HK-2 (cell line): ENCODE results near the gene TBC1D22A.
A peak's percentile ranks its signal among the peaks of the same experiment; 100 is the strongest.
"Not testable (repeated sequence)": the region's sequence is repeated elsewhere in the genome, so short reads cannot be mapped to it uniquely, and the experiment has no call there.

Experiments
- DNase-seq: peaks from one replicate; pipeline ENCODE4 v3.0.0-alpha.2; 2018; ENCODE audit not compliant: unreplicated experiment

TBC1D22A gene

GRCh38 chr22:46813816-46814597 lies 51.6 kb downstream of the TBC1D22A start:
- DNase-seq, result no peak

- no peak for DNase-seq
Observed at GRCh38 chr22:46815132-46815531, 52.7 kb downstream of the TBC1D22A start.

- DNase-seq, result no peak
Observed at GRCh38 chr22:46815559-46815895, 53.1 kb downstream of the TBC1D22A start.

GRCh38 chr22:46815896-46816731 lies 53.7 kb downstream of the TBC1D22A start:
- DNase-seq, result no peak

GRCh38 chr22:46817390-46817789 lies 54.9 kb downstream of the TBC1D22A start:
- DNase-seq, result not testable (repeated sequence)

GRCh38 chr22:46823248-46823647 lies 60.8 kb downstream of the TBC1D22A start:
- no peak for DNase-seq

- no peak for DNase-seq
Observed at GRCh38 chr22:46823654-46824053, 61.2 kb downstream of the TBC1D22A start.

- DNase-seq, result no peak
Observed at GRCh38 chr22:46824344-46824909, 62.0 kb downstream of the TBC1D22A start.

- no peak for DNase-seq
Observed at GRCh38 chr22:46824980-46825544, 62.6 kb downstream of the TBC1D22A start.

- no peak for DNase-seq
Observed at GRCh38 chr22:46826438-46827135, 64.1 kb downstream of the TBC1D22A start.

GRCh38 chr22:46827136-46827780 lies 64.8 kb downstream of the TBC1D22A start:
- DNase-seq, result no peak

GRCh38 chr22:46827781-46828180 lies 65.3 kb downstream of the TBC1D22A start:
- DNase-seq, result no peak

- DNase-seq, result no peak
Observed at GRCh38 chr22:46828323-46828900, 66.0 kb downstream of the TBC1D22A start.

- no peak for DNase-seq
Observed at GRCh38 chr22:46829117-46829891, 66.9 kb downstream of the TBC1D22A start.

GRCh38 chr22:46829941-46830715 lies 67.7 kb downstream of the TBC1D22A start:
- DNase-seq, result peak; percentile 26

GRCh38 chr22:46830841-46831240 lies 68.4 kb downstream of the TBC1D22A start:
- DNase-seq, result no peak

GRCh38 chr22:46833228-46833627 lies 70.8 kb downstream of the TBC1D22A start:
- no peak for DNase-seq

- DNase-seq, result no peak
Observed at GRCh38 chr22:46834021-46834737, 71.7 kb downstream of the TBC1D22A start.

- no peak for DNase-seq
Observed at GRCh38 chr22:46835288-46835687, 72.8 kb downstream of the TBC1D22A start.
